Activated CD4-positive, CD25-positive, alpha-beta regulatory T cell (primary cell): ENCODE measurements around the gene FRMD4A.

Experiments
- DNase-seq, 4 experiments: peaks; one replicate each; lab custom pipeline; 2025; lab: John Stamatoyannopoulos, UW

FRMD4A gene

GRCh38 chr10:13673156-13673555 is 657.6 kb downstream of the FRMD4A start:
- no peak for DNase-seq

- DNase-seq = no peak
Measured at GRCh38 chr10:13672548-13672947, 658.2 kb downstream of the FRMD4A start.

- DNase-seq = no peak
Measured at GRCh38 chr10:13671904-13672303, 658.8 kb downstream of the FRMD4A start.

- no peak for DNase-seq
Measured at GRCh38 chr10:13670311-13670710, 660.4 kb downstream of the FRMD4A start.

GRCh38 chr10:13669901-13670300 is 660.8 kb downstream of the FRMD4A start:
- no peak for DNase-seq

GRCh38 chr10:13669182-13669855 is 661.4 kb downstream of the FRMD4A start:
- DNase-seq = no peak

GRCh38 chr10:13668126-13668525 is 662.6 kb downstream of the FRMD4A start:
- no peak for DNase-seq

GRCh38 chr10:13665516-13666262 is 665.0 kb downstream of the FRMD4A start:
- DNase-seq = no peak

- DNase-seq = no peak
Measured at GRCh38 chr10:13661256-13661655, 669.5 kb downstream of the FRMD4A start.

- DNase-seq = no peak
Measured at GRCh38 chr10:13660551-13660920, 670.2 kb downstream of the FRMD4A start.

GRCh38 chr10:13659887-13660550 is 670.7 kb downstream of the FRMD4A start:
- DNase-seq = peak; percentile 31 to 52 (median 38)

GRCh38 chr10:13658871-13659685 is 671.6 kb downstream of the FRMD4A start:
- no peak for DNase-seq

- DNase-seq = no peak
Measured at GRCh38 chr10:13658264-13658663, 672.5 kb downstream of the FRMD4A start.

- DNase-seq = no peak
Measured at GRCh38 chr10:13657101-13657680, 673.5 kb downstream of the FRMD4A start.

- no peak for DNase-seq
Measured at GRCh38 chr10:13656337-13657100, 674.2 kb downstream of the FRMD4A start.

- no peak for DNase-seq
Measured at GRCh38 chr10:13654846-13655245, 675.9 kb downstream of the FRMD4A start.

GRCh38 chr10:13654118-13654830 is 676.5 kb downstream of the FRMD4A start:
- DNase-seq = no peak

- DNase-seq = no peak
Measured at GRCh38 chr10:13652860-13653259, 677.9 kb downstream of the FRMD4A start.

- no peak for DNase-seq
Measured at GRCh38 chr10:13651969-13652720, 678.6 kb downstream of the FRMD4A start.

GRCh38 chr10:13650961-13651360 is 679.8 kb downstream of the FRMD4A start:
- DNase-seq = no peak
